SK-N-MC (cell line): ENCODE measurements around the gene DNAAF1.
"Not testable (repeated sequence)": the region's sequence is repeated elsewhere in the genome, so short reads cannot be mapped to it uniquely, and the experiment has no call there.

Experiments
- DNase-seq: peaks from one replicate; pipeline ENCODE4 v3.0.0-alpha.2; 2011; ENCODE audit warnings: low read depth, low spot score
- H3K27ac ChIP-seq: fragments of 200-600 bp; sonication (generic); 2 replicates; pipeline ENCODE4 v1.5.1; 2016; ENCODE audit warnings: mixed run types
- H3K36me3 ChIP-seq: fragments of 200-600 bp; sonication (generic); 2 replicates; pipeline ENCODE4 v1.6.1; 2017; ENCODE audit warnings: antibody characterized with exemption, low read length, mixed read lengths; ENCODE audit not compliant: insufficient read depth
- H3K4me3 ChIP-seq: fragments of 200-600 bp; sonication (generic); 2 replicates; pipeline ENCODE4 v1.5.1; 2016
- H3K9ac ChIP-seq: fragments of 200-600 bp; sonication (generic); 2 replicates; pipeline ENCODE4 v1.8.0; 2017; ENCODE audit warnings: mixed run types, mixed read lengths; ENCODE audit not compliant: insufficient read length
- H3K9me3 ChIP-seq: fragments of 200-600 bp; sonication (generic); 2 replicates; pipeline ENCODE4 v1.6.1; 2017; ENCODE audit warnings: low read depth, mild to moderate bottlenecking, antibody characterized with exemption, low read length, moderate library complexity, mixed read lengths
- EZH2 ChIP-seq: fragments of 200-600 bp; sonication (generic); IDR thresholded peaks from one replicate; pipeline ENCODE4 v1.6.1; 2017; ENCODE audit warnings: antibody characterized with exemption
- FOXP2 ChIP-seq: optimal IDR thresholded peaks from 2 replicates; pipeline ENCODE3; 2011; ENCODE audit warnings: mild to moderate bottlenecking, moderate library complexity; ENCODE audit not compliant: insufficient read depth; ENCODE audit errors: extremely low read length, control extremely low read depth
- POLR2AphosphoS5 ChIP-seq: IDR thresholded peaks from 2 replicates; pipeline ENCODE4 v1.6.1; 2012; ENCODE audit warnings: mild to moderate bottlenecking, low read depth, low read length, borderline replicate concordance

Gene DNAAF1

DNA sequence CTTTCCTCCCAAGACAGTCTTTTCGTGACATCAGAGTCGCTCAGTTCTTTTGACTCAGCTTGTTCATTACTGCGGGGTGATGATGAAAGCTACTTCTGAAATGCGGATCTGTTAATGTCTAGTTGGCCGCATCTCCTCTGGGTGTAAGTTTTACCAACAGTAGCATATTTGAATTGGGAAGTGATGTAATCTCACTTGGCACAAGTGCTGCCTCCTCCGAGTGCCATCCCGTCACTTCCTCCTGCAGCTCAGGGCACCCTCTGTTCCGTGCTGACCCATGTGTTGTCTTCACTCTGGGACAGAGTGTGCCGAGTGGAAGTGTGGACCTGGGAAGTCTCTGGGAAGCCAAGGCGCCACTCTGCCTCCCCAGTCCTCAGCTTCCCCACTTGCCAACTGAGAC lies 54.8 kb downstream of the DNAAF1 start:
- Histone ChIP-seq H3K27ac (no peak overlapping the region), H3K9me3 (no peaks in the 10 kb centered on the region), H3K4me3 (no peak overlapping the region), H3K36me3 (no peaks in the 10 kb centered on the region), H3K9ac (no peak overlapping the region)
- DNase-seq = no peak
- TF ChIP-seq EZH2 (no peak), POLR2AphosphoS5 (no peak), FOXP2 (no peak)

- not testable (repeated sequence) for H3K36me3 ChIP-seq, H3K4me3 ChIP-seq, H3K27ac ChIP-seq, DNase-seq, H3K9ac ChIP-seq, H3K9me3 ChIP-seq
These were observed 59.4 kb downstream of the DNAAF1 start for GRCh38 chr16:84204551-84204950.

GRCh38 chr16:84205123-84205522 lies 60.0 kb downstream of the DNAAF1 start:
- H3K4me3 ChIP-seq, H3K36me3 ChIP-seq, H3K9ac ChIP-seq, H3K9me3 ChIP-seq, DNase-seq, H3K27ac ChIP-seq: not testable (repeated sequence)

DNA sequence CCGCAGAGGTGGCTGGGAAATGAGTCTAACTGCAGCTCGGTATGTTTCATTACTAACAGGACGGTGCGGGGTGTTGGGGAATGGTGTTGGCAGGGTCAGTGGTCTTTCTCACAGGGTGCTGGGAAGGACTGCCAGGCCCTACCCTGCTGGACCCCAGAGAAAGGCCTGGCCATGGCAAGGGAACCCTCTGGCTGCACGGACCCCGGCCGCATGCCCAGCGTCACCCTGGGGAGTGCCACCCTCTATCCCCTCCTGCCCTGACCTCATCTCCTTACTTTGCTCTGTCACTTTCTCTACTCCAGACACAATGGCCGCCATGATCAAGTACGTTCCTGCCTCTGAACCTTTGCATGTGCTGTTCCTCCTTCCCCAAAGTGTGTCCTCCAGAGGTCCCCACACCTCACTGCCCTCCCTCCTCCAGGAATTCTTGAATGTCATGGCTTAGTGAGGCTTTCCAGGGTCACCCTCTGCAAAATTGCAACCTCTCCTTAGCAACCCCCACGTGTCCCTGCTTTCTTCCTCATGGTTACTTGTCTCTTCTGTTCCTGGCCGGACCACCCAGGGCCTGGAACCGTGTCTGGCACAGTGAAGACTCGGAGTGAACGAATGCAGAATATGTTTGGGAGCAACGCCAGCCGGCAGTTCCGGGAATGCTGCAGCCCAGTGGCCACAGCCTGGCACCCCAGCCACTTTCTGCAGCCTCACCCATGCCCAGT lies 61.0 kb downstream of the DNAAF1 start:
- no peak overlapping the region for H3K9ac ChIP-seq
- H3K36me3 ChIP-seq = no peaks in the 10 kb centered on the region
- H3K9me3 ChIP-seq = no peaks in the 10 kb centered on the region
- H3K4me3 ChIP-seq = no peak overlapping the region
- no peak for DNase-seq
- H3K27ac ChIP-seq = no peak overlapping the region
- TF ChIP-seq FOXP2 (no peak), POLR2AphosphoS5 (no peak), EZH2 (no peak)

DNA sequence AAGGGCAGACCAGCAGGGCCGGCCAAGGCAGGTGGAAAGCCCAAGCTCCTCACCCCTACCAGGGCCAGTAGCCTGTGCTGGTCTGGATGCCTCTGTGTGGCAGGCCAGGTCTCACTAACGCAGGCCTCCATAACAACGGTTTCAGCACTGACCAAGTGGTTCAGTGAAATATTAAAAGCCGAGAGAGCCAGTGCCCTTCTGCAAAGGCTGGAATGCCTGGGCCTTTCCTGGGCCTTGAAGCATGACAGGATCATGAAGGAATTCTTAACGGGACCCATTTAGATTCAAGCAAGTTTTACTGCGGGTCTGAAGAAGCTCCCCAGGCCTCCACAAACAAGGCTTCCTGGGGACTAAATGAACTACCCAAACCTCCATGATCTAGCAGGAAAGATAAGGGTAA lies 62.1 kb downstream of the DNAAF1 start:
- Histone ChIP-seq H3K27ac (no peak overlapping the region), H3K36me3 (no peaks in the 10 kb centered on the region), H3K4me3 (no peak overlapping the region), H3K9ac (no peak overlapping the region), H3K9me3 (no peaks in the 10 kb centered on the region)
- DNase-seq = no peak
- TF ChIP-seq EZH2 = no peak
- TF ChIP-seq FOXP2 = no peak
- no peak for TF ChIP-seq POLR2AphosphoS5

DNA sequence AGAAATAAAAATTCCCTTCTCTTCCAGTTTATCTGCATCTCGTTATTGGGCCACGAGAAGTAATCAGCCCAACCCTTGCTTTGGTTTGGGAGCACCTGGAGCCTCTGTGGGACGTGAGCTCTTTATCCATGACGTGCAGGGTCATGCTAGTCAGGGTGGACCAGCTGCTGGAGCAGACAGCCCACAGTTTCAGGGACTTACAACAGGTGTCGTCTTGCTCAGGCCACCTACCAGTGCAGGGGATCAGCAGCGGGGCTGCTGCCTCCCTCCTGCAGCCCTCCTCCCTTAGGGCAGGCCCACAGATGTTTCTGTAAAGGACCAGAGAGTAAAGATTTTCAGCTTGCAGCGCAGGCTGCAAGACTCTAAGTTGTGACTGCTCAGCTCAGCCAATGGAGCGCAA lies 62.8 kb downstream of the DNAAF1 start:
- Histone ChIP-seq H3K4me3 (no peak overlapping the region), H3K27ac (no peak overlapping the region), H3K9me3 (no peaks in the 10 kb centered on the region), H3K9ac (no peak overlapping the region), H3K36me3 (no peaks in the 10 kb centered on the region)
- no peak for DNase-seq
- TF ChIP-seq POLR2AphosphoS5 (no peak), FOXP2 (no peak), EZH2 (no peak)

- Histone ChIP-seq H3K9me3 (no peaks in the 10 kb centered on the region), H3K9ac (no peak overlapping the region), H3K4me3 (no peak overlapping the region), H3K36me3 (no peaks in the 10 kb centered on the region), H3K27ac (no peak overlapping the region)
- no peak for TF ChIP-seq FOXP2
- no peak for TF ChIP-seq EZH2
- TF ChIP-seq POLR2AphosphoS5 = no peak
- no peak for DNase-seq
These were observed 64.9 kb downstream of the DNAAF1 start for GRCh38 chr16:84209989-84210388.

DNA sequence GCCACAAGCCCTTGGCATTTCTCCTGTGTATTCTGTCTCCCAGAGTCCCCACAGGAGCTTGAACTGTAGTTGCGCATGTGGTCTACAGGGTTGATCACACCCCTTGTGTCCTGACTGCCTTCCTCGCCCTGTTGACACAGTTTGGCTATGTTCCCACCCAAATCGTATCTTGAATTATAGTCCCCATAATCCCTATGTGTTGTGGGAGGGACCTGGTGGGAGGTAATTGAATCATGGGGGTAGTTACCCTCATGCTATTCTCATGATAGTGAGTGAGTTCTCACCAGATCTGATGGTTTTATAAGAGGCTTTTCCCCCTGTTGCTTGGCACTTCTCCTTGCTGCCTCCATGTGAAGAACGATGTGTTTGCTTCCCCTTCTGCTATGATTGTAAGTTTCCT lies 67.0 kb downstream of the DNAAF1 start:
- no peak overlapping the region for H3K4me3 ChIP-seq
- H3K9ac ChIP-seq = no peak overlapping the region
- TF ChIP-seq POLR2AphosphoS5 (no peak), EZH2 (no peak), FOXP2 (no peak)
- H3K36me3 ChIP-seq = no peaks in the 10 kb centered on the region
- no peak overlapping the region for H3K27ac ChIP-seq
- DNase-seq = no peak
- H3K9me3 ChIP-seq = no peaks in the 10 kb centered on the region

DNA sequence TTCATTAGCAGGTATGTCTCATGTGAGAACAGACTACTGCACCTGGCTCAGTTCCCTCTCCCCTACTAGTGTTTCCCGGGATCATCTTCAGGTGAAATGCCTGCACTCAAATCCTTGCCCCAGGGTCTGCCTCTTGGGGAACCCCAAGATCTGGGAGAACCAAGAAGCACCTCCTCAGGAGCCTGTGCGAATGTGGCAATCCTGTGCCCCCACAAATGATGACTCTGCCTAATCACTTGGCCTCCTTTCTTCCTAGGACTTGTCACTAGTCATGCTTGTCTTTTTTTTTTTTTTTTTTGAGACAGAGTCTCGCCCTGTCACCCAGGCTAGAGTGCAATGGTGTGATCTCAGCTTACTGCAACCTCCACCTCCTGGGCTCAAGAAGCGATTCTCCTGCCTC lies 67.5 kb downstream of the DNAAF1 start:
- H3K9me3 ChIP-seq = no peaks in the 10 kb centered on the region
- TF ChIP-seq FOXP2 = no peak
- no peaks in the 10 kb centered on the region for H3K36me3 ChIP-seq
- H3K9ac ChIP-seq = no peak overlapping the region
- H3K27ac ChIP-seq = no peak overlapping the region
- DNase-seq = no peak
- no peak overlapping the region for H3K4me3 ChIP-seq
